Hepatocyte (in vitro differentiated cells): ENCODE measurements around the gene TAPBP.

Experiments
- CTCF ChIP-seq: fragments of 200-600 bp; sonication (generic); IDR thresholded peaks from 2 replicates; pipeline ENCODE4 v1.5.1; 2016; ENCODE audit warnings: antibody characterized with exemption, mild to moderate bottlenecking; ENCODE audit not compliant: poor library complexity
- EZH2 ChIP-seq: fragments of 200-600 bp; sonication (generic); IDR thresholded peaks from 2 replicates; pipeline ENCODE4 v1.6.1; 2016; ENCODE audit warnings: antibody characterized with exemption, mild to moderate bottlenecking, borderline replicate concordance

- no peak for TF ChIP-seq EZH2
- TF ChIP-seq CTCF = no peak
Observed at GRCh38 chr6:33323623-33323948, 9.7 kb upstream of the TAPBP start.
